Progenitor cell of endocrine pancreas (in vitro differentiated cells): ENCODE data around the gene C9orf43. TPM values are rescaled to one million over a fixed set of nuclear protein-coding genes. Genes with fewer than 3 reads are reported as not detected.

Experiments used
- DNase-seq: peaks from one replicate; pipeline ENCODE4 v3.0.0; 2021; ENCODE audit warnings: low spot score; ENCODE audit not compliant: unreplicated experiment
- H3K27ac Mint-ChIP-seq: 2 replicates; pipeline ENCODE4 v1.8.0; 2021; ENCODE audit warnings: mild to moderate bottlenecking, moderate library complexity, mixed read lengths
- H3K27me3 Mint-ChIP-seq: 2 replicates; pipeline ENCODE4 v1.8.0; 2021; ENCODE audit warnings: mixed read lengths
- H3K36me3 Mint-ChIP-seq: 2 replicates; pipeline ENCODE4 v1.8.0; 2022; ENCODE audit warnings: mixed read lengths; ENCODE audit not compliant: insufficient read depth
- H3K4me1 Mint-ChIP-seq: 2 replicates; pipeline ENCODE4 v1.8.0; 2021; ENCODE audit warnings: low read depth, mixed read lengths
- H3K4me3 Mint-ChIP-seq: 2 replicates; pipeline ENCODE4 v1.8.0; 2021; ENCODE audit warnings: low read depth, mild to moderate bottlenecking, moderate library complexity, mixed read lengths
- H3K9me3 Mint-ChIP-seq: 2 replicates; pipeline ENCODE4 v1.8.0; 2021; ENCODE audit warnings: low read depth, mixed read lengths
- total RNA-seq: library from RNA; stranded (reverse); gene quantifications from 2 replicates; pipeline ENCODE4 v1.2.1, GENCODE V29; 2021
- TF ChIP-seq, protein P1 (sequence below): fragments of 200-600 bp; sonication (generic); IDR thresholded peaks from one replicate; pipeline ENCODE4 v1.5.0; 2021; ENCODE audit warnings: antibody characterized with exemption, mild to moderate bottlenecking; ENCODE audit not compliant: unreplicated experiment

The C9orf43 gene
- total RNA-seq, 1 donor from 2014 or later, result 1.6 TPM

DNA sequence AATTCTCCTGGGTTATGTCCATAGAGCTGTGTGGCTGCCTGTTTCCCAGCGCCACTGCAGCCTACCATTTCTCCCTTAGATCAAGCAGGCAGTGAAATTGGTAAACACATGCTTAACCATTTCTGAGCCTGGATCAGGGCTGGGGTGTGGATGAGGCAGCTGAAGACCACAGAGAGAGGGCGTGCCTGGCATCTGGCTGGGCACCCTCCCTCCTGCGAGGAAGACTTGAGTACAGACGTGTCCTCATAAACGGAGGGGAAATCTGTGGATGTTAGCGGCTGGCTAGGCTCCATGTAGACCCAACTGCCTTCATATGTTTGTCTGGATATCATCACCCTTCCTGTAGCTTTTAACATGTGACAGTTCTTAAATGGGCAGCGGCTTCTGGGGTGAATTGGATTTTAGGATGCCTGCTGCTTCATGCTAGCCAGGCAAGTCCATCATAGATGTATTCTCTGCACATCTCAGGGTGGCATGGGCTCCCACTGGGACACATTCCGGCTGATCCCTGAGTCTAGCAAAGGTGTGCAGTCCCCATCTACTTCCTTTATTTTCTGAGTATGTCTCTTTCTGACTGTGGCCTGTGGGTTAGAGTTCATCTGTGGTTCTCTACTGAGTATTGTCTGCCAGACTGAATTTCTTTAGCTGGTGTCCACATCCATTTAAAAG lies 63.9 kb downstream of the C9orf43 start:
- Mint-ChIP-seq H3K9me3 (no peaks in the 10 kb centered on the region), H3K36me3 (peaks cover 3% of the 10 kb centered on the region), H3K27ac (no peak overlapping the region), H3K4me1 (peaks cover 2% of the 10 kb centered on the region), H3K27me3 (no peaks in the 10 kb centered on the region), H3K4me3 (no peak overlapping the region)
- TF ChIP-seq, protein P1, sequence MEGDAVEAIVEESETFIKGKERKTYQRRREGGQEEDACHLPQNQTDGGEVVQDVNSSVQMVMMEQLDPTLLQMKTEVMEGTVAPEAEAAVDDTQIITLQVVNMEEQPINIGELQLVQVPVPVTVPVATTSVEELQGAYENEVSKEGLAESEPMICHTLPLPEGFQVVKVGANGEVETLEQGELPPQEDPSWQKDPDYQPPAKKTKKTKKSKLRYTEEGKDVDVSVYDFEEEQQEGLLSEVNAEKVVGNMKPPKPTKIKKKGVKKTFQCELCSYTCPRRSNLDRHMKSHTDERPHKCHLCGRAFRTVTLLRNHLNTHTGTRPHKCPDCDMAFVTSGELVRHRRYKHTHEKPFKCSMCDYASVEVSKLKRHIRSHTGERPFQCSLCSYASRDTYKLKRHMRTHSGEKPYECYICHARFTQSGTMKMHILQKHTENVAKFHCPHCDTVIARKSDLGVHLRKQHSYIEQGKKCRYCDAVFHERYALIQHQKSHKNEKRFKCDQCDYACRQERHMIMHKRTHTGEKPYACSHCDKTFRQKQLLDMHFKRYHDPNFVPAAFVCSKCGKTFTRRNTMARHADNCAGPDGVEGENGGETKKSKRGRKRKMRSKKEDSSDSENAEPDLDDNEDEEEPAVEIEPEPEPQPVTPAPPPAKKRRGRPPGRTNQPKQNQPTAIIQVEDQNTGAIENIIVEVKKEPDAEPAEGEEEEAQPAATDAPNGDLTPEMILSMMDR, result no peak
- DNase-seq, result no peak

DNA sequence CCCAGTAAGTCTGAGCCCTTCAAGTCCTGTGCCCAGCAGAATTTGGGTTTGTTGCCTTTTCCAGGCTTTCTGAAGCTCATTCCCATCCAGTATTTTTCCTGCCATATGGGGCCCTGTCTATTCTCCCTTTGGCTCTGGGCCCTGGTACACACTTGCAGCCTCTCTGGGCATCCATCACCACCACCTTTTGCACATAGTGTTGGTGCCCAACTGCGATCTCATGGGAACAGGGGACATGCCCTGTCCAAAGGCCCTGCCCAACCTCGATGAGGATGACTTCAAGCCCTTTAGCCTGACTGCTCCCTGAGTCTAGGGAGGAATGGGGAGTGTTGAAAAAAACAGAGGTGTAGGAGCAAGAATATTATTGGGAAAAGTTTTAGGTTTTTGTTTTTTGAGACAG lies 64.5 kb downstream of the C9orf43 start:
- Mint-ChIP-seq H3K27me3 (no peaks in the 10 kb centered on the region), H3K4me1 (peaks cover 2% of the 10 kb centered on the region), H3K27ac (no peak overlapping the region), H3K9me3 (no peaks in the 10 kb centered on the region), H3K4me3 (no peak overlapping the region), H3K36me3 (peaks cover 3% of the 10 kb centered on the region)
- DNase-seq, result no peak
- TF ChIP-seq, protein P1, result no peak

DNA sequence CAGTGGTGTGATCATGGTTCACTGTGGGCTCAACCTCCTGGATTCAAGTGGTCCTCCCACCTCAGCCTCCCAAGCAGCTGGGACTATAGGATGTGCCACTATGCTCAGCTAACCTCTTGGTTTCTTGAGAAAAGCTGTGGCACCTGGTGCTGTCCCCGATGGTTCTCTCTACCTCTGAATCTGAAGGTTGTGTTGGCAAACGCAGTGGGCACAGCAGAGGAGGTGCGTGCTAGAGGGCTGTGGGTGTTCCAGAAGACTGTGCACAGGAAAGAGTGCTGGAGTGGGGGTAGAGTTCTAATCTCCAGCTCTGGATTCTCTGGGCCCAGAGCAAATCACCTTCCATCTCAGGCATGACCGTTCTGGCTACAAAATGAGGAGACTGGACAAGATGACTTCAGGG lies 65.4 kb downstream of the C9orf43 start:
- no peaks in the 10 kb centered on the region for H3K9me3 Mint-ChIP-seq
- TF ChIP-seq, protein P1, result no peak
- no peaks in the 10 kb centered on the region for H3K4me1 Mint-ChIP-seq
- peaks cover 3% of the 10 kb centered on the region for H3K36me3 Mint-ChIP-seq
- DNase-seq, result no peak
- no peaks in the 10 kb centered on the region for H3K27me3 Mint-ChIP-seq
- no peak overlapping the region for H3K4me3 Mint-ChIP-seq
- H3K27ac Mint-ChIP-seq, result no peak overlapping the region

DNA sequence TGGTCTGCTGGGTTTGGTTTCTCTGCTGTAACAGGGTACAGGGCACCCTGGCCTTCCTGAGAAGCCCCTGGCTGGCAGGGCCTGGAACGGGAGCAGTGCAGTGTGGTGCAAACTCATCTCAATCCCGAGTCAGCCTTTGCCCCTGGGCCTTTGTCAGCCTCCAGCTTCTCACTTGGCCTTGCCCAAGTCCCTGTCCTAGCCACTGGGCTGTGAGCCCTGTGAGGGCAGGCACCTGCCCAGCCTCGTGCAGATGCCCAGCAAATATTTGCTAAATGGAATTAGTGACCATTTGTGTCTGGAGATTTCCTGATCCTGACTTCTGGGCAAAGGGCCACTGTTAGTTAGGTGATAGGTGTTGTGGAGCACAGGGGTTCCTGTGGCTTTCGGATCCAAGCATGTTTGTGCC lies 66.0 kb downstream of the C9orf43 start:
- Mint-ChIP-seq H3K4me1 (no peaks in the 10 kb centered on the region), H3K4me3 (no peak overlapping the region), H3K36me3 (peaks cover 3% of the 10 kb centered on the region), H3K27me3 (no peaks in the 10 kb centered on the region), H3K9me3 (no peaks in the 10 kb centered on the region), H3K27ac (no peak overlapping the region)
- no peak for DNase-seq
- TF ChIP-seq, protein P1, result no peak

DNA sequence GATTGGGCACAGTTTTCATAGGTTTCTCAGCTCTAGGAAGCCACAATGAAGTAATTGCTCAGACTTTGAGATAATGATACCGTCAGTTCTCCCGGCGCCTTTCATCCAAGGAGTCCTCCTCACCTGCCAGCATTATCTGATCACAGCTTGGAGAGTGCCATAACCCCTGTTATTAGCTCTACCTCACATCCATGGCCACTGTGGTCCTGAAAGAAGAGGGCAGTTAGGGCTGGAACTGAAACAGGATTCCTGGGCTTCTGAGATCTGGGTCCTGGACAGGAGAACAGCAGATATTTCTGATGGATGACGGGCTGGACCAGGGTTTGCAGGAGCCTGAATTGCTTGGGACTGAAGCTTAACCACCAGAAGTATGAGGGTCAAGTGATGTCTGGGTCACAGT lies 66.5 kb downstream of the C9orf43 start:
- Mint-ChIP-seq H3K27ac (no peak overlapping the region), H3K4me1 (no peaks in the 10 kb centered on the region), H3K4me3 (no peak overlapping the region), H3K9me3 (no peaks in the 10 kb centered on the region), H3K27me3 (no peaks in the 10 kb centered on the region), H3K36me3 (peaks cover 2% of the 10 kb centered on the region)
- TF ChIP-seq, protein P1, result no peak
- no peak for DNase-seq
